Esophagus muscularis mucosa (tissue), 4 donors: ENCODE measurements around the gene CNN2. TPM values are rescaled to one million over a fixed set of nuclear protein-coding genes. Genes with fewer than 3 reads are reported as not detected.

Source experiments
- DNase-seq: peaks from one replicate; pipeline ENCODE4 v3.0.0-alpha.2; 2017; ENCODE audit errors: extremely low spot score
- H3K27ac ChIP-seq, 4 donors: fragments of 200-600 bp; sonication (generic); replicated peaks in 1 of 4; 1 replicate in 3 of 4; 2 replicates in 1 of 4; pipeline ENCODE4 v1.5.1; 2016 to 2019; ENCODE audit warnings: mild to moderate bottlenecking in 1 of 4
- H3K27me3 ChIP-seq, 4 donors: fragments of 200-600 bp; sonication (generic); one replicate each; pipeline versions ENCODE4 v1.5.1 to v1.6.0; 2016 to 2019
- H3K36me3 ChIP-seq, 4 donors: fragments of 200-600 bp; sonication (generic); one replicate each; pipeline ENCODE4 v1.5.1; 2016 to 2019
- H3K4me1 ChIP-seq, 4 donors: fragments of 200-600 bp; sonication (generic); one replicate each; pipeline ENCODE4 v1.5.1; 2016 to 2019
- H3K4me3 ChIP-seq, 4 donors: fragments of 200-600 bp; sonication (generic); 1 replicate in 2 of 4; 2 replicates in 2 of 4; pipeline ENCODE4 v1.5.1; 2016 to 2019; ENCODE audit warnings: mild to moderate bottlenecking in 4 of 4, moderate library complexity in 1 of 4
- H3K9me3 ChIP-seq, 4 donors: fragments of 200-600 bp; sonication (generic); 1 replicate in 3 of 4; 2 replicates in 1 of 4; pipeline ENCODE4 v1.5.1; 2016 to 2019
- CTCF ChIP-seq, 3 experiments: fragments of 200-600 bp in 2 of 3; fragments of 450-650 bp in 1 of 3; sonication (generic) in 2 of 3; IDR thresholded peaks; one replicate each; pipeline ENCODE4 v1.5.1; 2017 to 2019; ENCODE audit warnings: antibody characterized with exemption in 3 of 3, mild to moderate bottlenecking in 2 of 3, moderate library complexity in 1 of 3
- EP300 ChIP-seq: sonication (generic); formaldehyde crosslinking; IDR thresholded peaks from one replicate; pipeline ENCODE4 v1.6.1; 2017; ENCODE audit warnings: antibody characterized with exemption
- POLR2A ChIP-seq: fragments of 450-650 bp; IDR thresholded peaks from one replicate; pipeline ENCODE4 v1.6.1; 2017; ENCODE audit warnings: antibody characterized with exemption, moderate library complexity, mild to moderate bottlenecking, low read depth
- POLR2AphosphoS5 ChIP-seq, 2 donors: sonication (generic); formaldehyde crosslinking; IDR thresholded peaks; one replicate each; pipeline ENCODE4 v1.6.1; 2017; ENCODE audit warnings: antibody characterized with exemption in 2 of 2
- WGBS: methylation state at CpG from one replicate; pipeline ENCODE4 v1.1.5; 2018; 5-methylcytosine and 5-hydroxymethylcytosine counted together
- intact Hi-C: fragments of 100-400 bp; cut with DNase I; formaldehyde crosslinking; loops from one replicate; pipeline ENCODE4 v1.15.1; 2023
- total RNA-seq, 4 donors: library from RNA; depleted of rRNA; stranded (reverse); fragments of >200 nt; gene quantifications; one replicate each; pipeline versions ENCODE4 v1.1.0 to v1.2.1, GENCODE V29; 2016

CNN2 gene
- 10 to 100 TPM; 47.3 to 98.1 (median 81.3) TPM for total RNA-seq

- H3K36me3 ChIP-seq, result peaks cover 0 to 10% (median 4%) of the 10 kb centered on the region in 4 donors
- intact Hi-C loops, result no loop called here
- H3K27ac ChIP-seq, result peak within 1 kb of the TSS; percentile 96 to 100 (median 98)
- H3K4me3 ChIP-seq, result peak within 1 kb of the TSS; percentile 68 to 96 (median 86)
- H3K4me1 ChIP-seq, result peaks cover 38 to 78% (median 76%) of the 10 kb centered on the region in 4 donors
- H3K27me3 ChIP-seq, result peaks cover 0 to 8% (median 0%) of the 10 kb centered on the region in 4 donors
- no peaks in the 10 kb centered on the region for H3K9me3 ChIP-seq
- 24% methylated on average over 11 of the region's 63 CpGs for WGBS
- DNase-seq, result no peak
- TF ChIP-seq CTCF (IDR thresholded peaks at IDR 0.05), result no peak
- TF ChIP-seq POLR2A, result peak; percentile 69
- peak; percentile 86 to 98 for TF ChIP-seq POLR2AphosphoS5 (IDR thresholded peaks at IDR 0.05)
These were observed at the start of gene CNN2 for GRCh38 chr19:1025960-1026782. TSS of gene CNN2 (plus strand) at chr19:1026608. CDS start at chr19:1026662, 54 bp downstream.

- intact Hi-C loops, result loop anchor here (5.0 kb wide), 1 partner anchor 35 kb away; no protein-coding TSS in a partner anchor
- TF ChIP-seq POLR2A (no peak), CTCF (IDR thresholded peaks at IDR 0.05) (no peak), EP300 (no peak), POLR2AphosphoS5 (IDR thresholded peaks at IDR 0.05) (no peak)
- Histone ChIP-seq H3K4me3 (no peak overlapping the region), H3K9me3 (no peaks in the 10 kb centered on the region), H3K4me1 (peaks cover 0 to 7% (median 3%) of the 10 kb centered on the region in 4 donors), H3K27me3 (peaks cover 0 to 16% (median 2%) of the 10 kb centered on the region in 4 donors), H3K36me3 (peaks cover 0 to 8% (median 3%) of the 10 kb centered on the region in 4 donors), H3K27ac (no peak overlapping the region)
- WGBS, result 85% methylated on average over 12 of the region's 24 CpGs
- DNase-seq, result no peak
These were observed 49.3 kb upstream of the CNN2 start for GRCh38 chr19:977058-977464.

GRCh38 chr19:979318-979741 lies 47.1 kb upstream of the CNN2 start:
- H3K36me3 ChIP-seq, result no peaks in the 10 kb centered on the region
- TF ChIP-seq EP300, result no peak
- no peak for TF ChIP-seq POLR2AphosphoS5 (IDR thresholded peaks at IDR 0.05)
- H3K27me3 ChIP-seq, result peaks cover 0 to 16% (median 2%) of the 10 kb centered on the region in 4 donors
- no peak overlapping the region for H3K4me3 ChIP-seq
- H3K27ac ChIP-seq, result no peak overlapping the region
- WGBS, result 87% methylated on average over 5 of the region's 19 CpGs
- intact Hi-C loops, result loop anchor here (5.0 kb wide), 1 partner anchor 37 kb away; no protein-coding TSS in a partner anchor
- H3K9me3 ChIP-seq, result no peaks in the 10 kb centered on the region
- peaks cover 16 to 27% (median 20%) of the 10 kb centered on the region in 4 donors for H3K4me1 ChIP-seq
- DNase-seq, result no peak

GRCh38 chr19:980133-980998 lies 46.0 kb upstream of the CNN2 start:
- intact Hi-C loops, result loop anchor here (5.0 kb wide), 2 partner anchors 118 to 213 kb away; no protein-coding TSS in a partner anchor
- H3K27ac ChIP-seq, result no peak overlapping the region
- DNase-seq, result no peak
- H3K9me3 ChIP-seq, result no peaks in the 10 kb centered on the region
- H3K27me3 ChIP-seq, result peaks cover 0 to 16% (median 2%) of the 10 kb centered on the region in 4 donors
- no peak for TF ChIP-seq CTCF (IDR thresholded peaks at IDR 0.05)
- no peak for TF ChIP-seq POLR2AphosphoS5 (IDR thresholded peaks at IDR 0.05)
- TF ChIP-seq POLR2A, result no peak
- no peak for TF ChIP-seq EP300
- peaks cover 24 to 37% (median 29%) of the 10 kb centered on the region in 4 donors for H3K4me1 ChIP-seq
- H3K36me3 ChIP-seq, result no peaks in the 10 kb centered on the region
- WGBS, result 32% methylated on average over 20 of the region's 32 CpGs
- no peak overlapping the region for H3K4me3 ChIP-seq
